PC-3 (cell line): ENCODE results near the gene PRXL2B. TPM values are rescaled to one million over a fixed set of nuclear protein-coding genes. Genes with fewer than 3 reads are reported as not detected.

ENCODE experiments used
- ATAC-seq: fragments of 200-7000 bp; cut with Tn5 transposase; 2 replicates; pipeline ENCODE4 v1.9.1; 2020; ENCODE audit warnings: mild to moderate bottlenecking, moderate library complexity
- BruUV-seq: library from RNA; stranded (reverse); fragments of 400-500 nt; replicated peaks from 2 replicates; lab custom pipeline; 2021; lab: Mats Ljungman, UMichigan
- CTCF ChIA-PET: fragments of 300-600 bp; sonication (Branson Sonifier 250); formaldehyde crosslinking; loops from one replicate; lab custom pipeline; 2022; ENCODE audit warnings: antibody characterized with exemption; lab: Charles Lee
- POLR2A ChIA-PET: fragments of 300-600 bp; sonication (Branson Sonifier 250); formaldehyde crosslinking; loops from one replicate; lab custom pipeline; 2022; ENCODE audit warnings: antibody characterized with exemption; ENCODE audit not compliant: unreplicated experiment; lab: Charles Lee
- DNase-seq: peaks from one replicate; pipeline ENCODE4 v3.0.0-alpha.2; 2015
- H2AFZ ChIP-seq: fragments of 300-600 bp; sonication (generic); 2 replicates; pipeline ENCODE4 v1.6.0; 2016; ENCODE audit warnings: antibody characterized with exemption, low read length
- H3F3A ChIP-seq: fragments of 300-600 bp; sonication (generic); one replicate; pipeline ENCODE4 v1.6.0; 2017; ENCODE audit warnings: antibody characterized with exemption, low read length, control low read depth, mild to moderate bottlenecking; ENCODE audit not compliant: unreplicated experiment
- H3K27ac ChIP-seq: fragments of 300-600 bp; sonication (generic); 2 replicates; pipeline ENCODE4 v1.5.1; 2016; ENCODE audit warnings: mild to moderate bottlenecking, low read length
- H3K27me3 ChIP-seq: fragments of 300-600 bp; sonication (generic); 2 replicates; pipeline ENCODE4 v1.6.1; 2016; ENCODE audit warnings: low read length, mixed read lengths
- H3K36me3 ChIP-seq: fragments of 300-600 bp; sonication (generic); 2 replicates; pipeline ENCODE4 v1.6.1; 2016; ENCODE audit warnings: low read depth, mixed run types, low read length, mixed read lengths
- H3K4me1 ChIP-seq: fragments of 300-600 bp; sonication (generic); 2 replicates; pipeline ENCODE4 v1.5.1; 2016; ENCODE audit warnings: low read length; ENCODE audit not compliant: insufficient read depth
- H3K4me2 ChIP-seq: fragments of 300-600 bp; sonication (generic); 2 replicates; pipeline ENCODE4 v1.6.0; 2016; ENCODE audit warnings: low read length
- H3K4me3 ChIP-seq: fragments of 300-600 bp; sonication (generic); 2 replicates; pipeline ENCODE4 v1.5.1; 2016; ENCODE audit warnings: mild to moderate bottlenecking, low read length, mixed read lengths
- H3K79me2 ChIP-seq: fragments of 300-600 bp; sonication (generic); 2 replicates; pipeline ENCODE4 v1.6.1; 2017; ENCODE audit warnings: low read length, mixed read lengths
- H3K9ac ChIP-seq: fragments of 300-600 bp; sonication (generic); 2 replicates; pipeline ENCODE4 v1.6.0; 2016; ENCODE audit warnings: mild to moderate bottlenecking, low read length
- H3K9me2 ChIP-seq: fragments of 300-600 bp; sonication (generic); replicated peaks from 2 replicates; pipeline ENCODE4 v1.6.1; 2016; ENCODE audit warnings: mixed run types, low read length, mixed read lengths
- H3K9me3 ChIP-seq: fragments of 300-600 bp; sonication (generic); 2 replicates; pipeline ENCODE4 v1.6.1; 2016; ENCODE audit warnings: low read length, mixed read lengths
- H4K20me1 ChIP-seq: fragments of 300-600 bp; sonication (generic); 2 replicates; pipeline ENCODE4 v1.6.1; 2016; ENCODE audit warnings: low read length, mixed read lengths
- CTCF ChIP-seq: fragments of 300-600 bp; sonication (generic); conservative IDR thresholded peaks from 2 replicates; pipeline ENCODE4 v1.5.1; 2017; ENCODE audit warnings: antibody characterized with exemption, low read depth, mild to moderate bottlenecking, low read length
- EZH2 ChIP-seq: fragments of 300-600 bp; sonication (generic); IDR thresholded peaks from one replicate; pipeline ENCODE4 v1.6.1; 2017; ENCODE audit warnings: antibody characterized with exemption, mild to moderate bottlenecking, low read length; ENCODE audit not compliant: unreplicated experiment
- EZH2phosphoT487 ChIP-seq: fragments of 300-600 bp; sonication (generic); IDR thresholded peaks from 2 replicates; pipeline ENCODE4 v1.6.1; 2018; ENCODE audit warnings: mild to moderate bottlenecking, antibody characterized with exemption, low read length, borderline replicate concordance
- intact Hi-C: fragments of 100-400 bp; cut with micrococcal nuclease; formaldehyde crosslinking; loops from 2 replicates; pipeline ENCODE4 v1.9.0; 2023
- total RNA-seq: library from RNA; depleted of rRNA; stranded (reverse); fragments of >200 nt; gene quantifications from 2 replicates; pipeline ENCODE4 v1.2.3, GENCODE V29; 2014

Gene PRXL2B
- total RNA-seq, 1 experiment from 2014 or later = 75.0 TPM

- Histone ChIP-seq H3K27me3 (0 out of 2 replicates have a peak, but pooled peaks cover 6% of the 10 kb centered on the region), H3F3A (no peaks in the 10 kb centered on the region), H3K36me3 (no peaks in the 10 kb centered on the region), H3K4me1 (peaks cover 8% of the 10 kb centered on the region), H3K9me2 (no peaks in the 10 kb centered on the region), H3K9ac (no peak overlapping the region), H2AFZ (no peak overlapping the region), H3K4me2 (no peak overlapping the region), H3K79me2 (peaks cover 8% of the 10 kb centered on the region), H3K27ac (no peak overlapping the region), H4K20me1 (no peaks in the 10 kb centered on the region), H3K4me3 (no peak overlapping the region), H3K9me3 (peaks cover 8% of the 10 kb centered on the region; the same call in 1 of the 2 replicates)
- ATAC-seq (no peak), DNase-seq (no peak)
- intact Hi-C loops = no loop called here
- ChIA-PET POLR2A (no interaction called here), CTCF (interaction anchor here (0.6 kb wide), 1 partner anchor 76 kb away, joined by 3 read pairs; no protein-coding TSS in a partner anchor)
- TF ChIP-seq CTCF (no peak), EZH2 (no peak), EZH2phosphoT487 (no peak)
- BruUV-seq = no TSS peak
These were observed 51.0 kb downstream of the PRXL2B start for GRCh38 chr1:2637442-2638145.

GRCh38 chr1:2638466-2639115 lies 52.0 kb downstream of the PRXL2B start:
- H3K27ac ChIP-seq = no peak overlapping the region
- no peak for DNase-seq
- H3K4me1 ChIP-seq = peaks cover 8% of the 10 kb centered on the region
- TF ChIP-seq EZH2 (no peak), CTCF (no peak), EZH2phosphoT487 (no peak)
- no TSS peak for BruUV-seq
- ChIA-PET CTCF (no interaction called here), POLR2A (no interaction called here)
- H3K9me3 ChIP-seq = peaks cover 8% of the 10 kb centered on the region; the same call in 1 of the 2 replicates
- ATAC-seq = no peak
- no peaks in the 10 kb centered on the region for H3K36me3 ChIP-seq
- H4K20me1 ChIP-seq = no peaks in the 10 kb centered on the region
- intact Hi-C loops = no loop called here
- peaks cover 11% of the 10 kb centered on the region for H3K79me2 ChIP-seq
- no peak overlapping the region for H3K9ac ChIP-seq
- no peak overlapping the region for H3K4me2 ChIP-seq
- no peak overlapping the region for H3K4me3 ChIP-seq
- H3K9me2 ChIP-seq = no peaks in the 10 kb centered on the region
- no peaks in the 10 kb centered on the region for H3F3A ChIP-seq
- no peak overlapping the region for H2AFZ ChIP-seq
- H3K27me3 ChIP-seq = 0 out of 2 replicates have a peak, but pooled peaks cover 6% of the 10 kb centered on the region

GRCh38 chr1:2639203-2639602 lies 52.6 kb downstream of the PRXL2B start:
- Histone ChIP-seq H3K4me1 (peaks cover 8% of the 10 kb centered on the region), H3K27ac (no peak overlapping the region), H3K27me3 (0 out of 2 replicates have a peak, but pooled peaks cover 6% of the 10 kb centered on the region), H3K79me2 (peaks cover 11% of the 10 kb centered on the region), H3K36me3 (no peaks in the 10 kb centered on the region), H3K4me2 (no peak overlapping the region), H3K9ac (no peak overlapping the region), H2AFZ (no peak overlapping the region), H4K20me1 (no peaks in the 10 kb centered on the region), H3K4me3 (no peak overlapping the region), H3K9me3 (peaks cover 8% of the 10 kb centered on the region; the same call in 1 of the 2 replicates), H3F3A (no peaks in the 10 kb centered on the region), H3K9me2 (no peaks in the 10 kb centered on the region)
- TSS peak; percentile 6 for BruUV-seq
- TF ChIP-seq EZH2 (no peak), CTCF (no peak), EZH2phosphoT487 (no peak)
- no peak for DNase-seq
- no peak for ATAC-seq
- intact Hi-C loops = no loop called here
- ChIA-PET CTCF (no interaction called here), POLR2A (interaction anchor here (0.5 kb wide), 1 partner anchor 884 kb away, joined by 5 read pairs; no protein-coding TSS in a partner anchor)
